Smooth muscle cell (in vitro differentiated cells): ENCODE results near the gene NDUFA7. TPM values are rescaled to one million over a fixed set of nuclear protein-coding genes. Genes with fewer than 3 reads are reported as not detected.

Experiments used
- DNase-seq: peaks from one replicate; lab custom pipeline; 2025; ENCODE audit not compliant: unreplicated experiment; lab: John Stamatoyannopoulos, UW
- H2AFZ ChIP-seq: fragments of 200-600 bp; sonication (generic); 2 replicates; pipeline ENCODE4 v1.6.0; 2016; ENCODE audit warnings: antibody characterized with exemption, low read depth, mild to moderate bottlenecking
- H3F3A ChIP-seq: fragments of 200-600 bp; sonication (generic); 2 replicates; pipeline ENCODE4 v1.6.0; 2017; ENCODE audit warnings: antibody characterized with exemption, low read depth
- H3K27ac ChIP-seq: fragments of 200-600 bp; sonication (generic); 2 replicates; pipeline ENCODE4 v1.5.1; 2016; ENCODE audit warnings: low read depth, mild to moderate bottlenecking
- H3K27me3 ChIP-seq: fragments of 200-600 bp; sonication (generic); 2 replicates; pipeline ENCODE4 v1.6.1; 2016; ENCODE audit warnings: low read depth, mild to moderate bottlenecking
- H3K36me3 ChIP-seq: fragments of 200-600 bp; sonication (generic); 2 replicates; pipeline ENCODE4 v1.5.1; 2016; ENCODE audit warnings: low read depth
- H3K4me1 ChIP-seq: fragments of 200-600 bp; sonication (generic); 2 replicates; pipeline ENCODE4 v1.5.1; 2016; ENCODE audit warnings: low read depth
- H3K4me2 ChIP-seq: fragments of 200-600 bp; sonication (generic); 2 replicates; pipeline ENCODE4 v1.6.0; 2016; ENCODE audit warnings: mild to moderate bottlenecking
- H3K4me3 ChIP-seq: fragments of 200-600 bp; sonication (generic); 2 replicates; pipeline ENCODE4 v1.5.1; 2016; ENCODE audit warnings: mild to moderate bottlenecking
- H3K79me2 ChIP-seq: fragments of 200-600 bp; sonication (generic); 2 replicates; pipeline ENCODE4 v1.6.0; 2016; ENCODE audit warnings: low read depth, mild to moderate bottlenecking
- H3K9ac ChIP-seq: fragments of 200-600 bp; sonication (generic); 2 replicates; pipeline ENCODE4 v1.6.0; 2016; ENCODE audit warnings: low read depth
- H3K9me3 ChIP-seq: fragments of 200-600 bp; sonication (generic); replicated peaks from 2 replicates; pipeline ENCODE4 v1.5.1; 2016; ENCODE audit warnings: low read depth
- H4K20me1 ChIP-seq: fragments of 200-600 bp; sonication (generic); 2 replicates; pipeline ENCODE4 v1.6.0; 2016; ENCODE audit warnings: low read depth
- CTCF ChIP-seq: fragments of 200-600 bp; sonication (generic); IDR thresholded peaks from 2 replicates; pipeline ENCODE4 v1.5.1; 2017; ENCODE audit warnings: borderline replicate concordance, mild to moderate bottlenecking, antibody characterized with exemption; ENCODE audit not compliant: insufficient read depth, poor library complexity, severe bottlenecking
- WGBS: methylation state at CpG from one replicate; pipeline ENCODE4 v1.1.7; 2016; ENCODE audit warnings: low lambda C conversion rate; 5-methylcytosine and 5-hydroxymethylcytosine counted together
- polyA plus RNA-seq: library from polyadenylated mRNA; unstranded; fragments of >200 nt; fragmentation: Nextera tagmentation; extraction: Ambion mirVana; gene quantifications from 2 replicates; pipeline ENCODE4 v1.2.1, GENCODE V29; 2016
- total RNA-seq: library from RNA; depleted of rRNA; stranded (reverse); fragments of >200 nt; gene quantifications from 2 replicates; pipeline ENCODE4 v1.2.3, GENCODE V29; 2014

Gene NDUFA7
- total RNA-seq (17.3 and 19.4 TPM in 2 replicates), polyA plus RNA-seq (80.4 and 103 TPM in 2 replicates)

DNA sequence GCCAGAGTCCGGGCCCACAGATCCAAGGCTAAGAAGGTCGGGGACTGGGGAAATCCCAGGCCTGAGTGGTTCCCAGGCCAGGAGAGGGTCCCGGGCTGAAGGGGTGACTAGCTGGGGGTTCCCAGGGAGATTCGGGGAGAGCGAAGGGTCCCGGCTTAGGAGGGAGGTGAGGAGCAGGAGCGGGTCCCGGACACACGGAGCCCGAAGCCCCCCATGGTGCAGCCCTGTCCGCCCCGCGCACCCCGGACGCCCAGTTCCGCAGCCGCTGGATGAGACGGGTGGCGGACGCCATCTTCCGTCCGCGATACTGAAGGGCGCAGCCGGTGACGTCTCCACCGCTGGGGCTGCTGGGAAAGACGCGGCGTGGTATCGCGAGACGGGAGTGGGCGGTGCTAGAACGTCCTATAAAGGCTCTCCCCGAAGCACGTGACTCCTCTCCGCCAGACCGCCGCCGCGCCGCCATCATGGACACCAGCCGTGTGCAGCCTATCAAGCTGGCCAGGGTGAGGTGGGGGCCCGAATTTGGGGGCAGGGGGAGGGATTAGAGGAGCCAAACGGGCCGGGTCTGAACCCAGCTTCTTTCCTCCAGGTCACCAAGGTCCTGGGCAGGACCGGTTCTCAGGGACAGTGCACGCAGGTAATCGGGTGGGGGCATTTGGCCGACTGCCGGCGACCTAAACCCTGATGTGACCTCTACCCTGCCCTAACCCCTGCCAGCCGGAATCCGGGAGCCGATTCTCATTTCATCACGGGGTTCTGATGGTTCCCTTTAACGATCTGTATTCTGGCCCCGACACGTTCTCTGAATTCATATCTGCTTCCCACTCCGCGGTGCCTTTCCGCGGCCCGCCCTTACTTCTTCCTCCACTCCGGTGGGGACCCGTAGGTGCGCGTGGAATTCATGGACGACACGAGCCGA, at the start of gene NDUFA7, which contains the start of gene RPS28:
NDUFA7 (minus strand) TSS at position 309 of the 919 bp plus-strand sequence; CDS start at position 292, 17 bp downstream.
RPS28 (plus strand) TSS at position 430 of the 919 bp plus-strand sequence; CDS start at position 465, 35 bp downstream.
- H3K27ac ChIP-seq: peak within 1 kb of the TSS; percentile 92
- H2AFZ ChIP-seq: peak within 1 kb of the TSS; percentile 53
- under 1% methylated on average over 63 of the region's 72 CpGs for WGBS
- H3K9me3 ChIP-seq: no peaks in the 10 kb centered on the region
- DNase-seq: peak; percentile 86
- H3K9ac ChIP-seq: peak within 1 kb of the TSS; percentile 99
- peak within 1 kb of the TSS; percentile 97 for H3K4me2 ChIP-seq
- peaks cover 42% of the 10 kb centered on the region for H3K79me2 ChIP-seq
- no peaks in the 10 kb centered on the region for H3K27me3 ChIP-seq
- no peaks in the 10 kb centered on the region for H3K36me3 ChIP-seq
- peak within 1 kb of the TSS; percentile 93 for H3K4me3 ChIP-seq
- peaks cover 20% of the 10 kb centered on the region for H3K4me1 ChIP-seq
- peak; percentile 13 for TF ChIP-seq CTCF
- peaks cover 24% of the 10 kb centered on the region for H4K20me1 ChIP-seq
- no peaks in the 10 kb centered on the region for H3F3A ChIP-seq

GRCh38 chr19:8370176-8371010, 49.2 kb upstream of the NDUFA7 start:
- H3K9ac ChIP-seq: no peak overlapping the region
- no peaks in the 10 kb centered on the region for H3K79me2 ChIP-seq
- no peak for TF ChIP-seq CTCF
- H3K4me1 ChIP-seq: no peaks in the 10 kb centered on the region
- no peaks in the 10 kb centered on the region for H3K36me3 ChIP-seq
- H3F3A ChIP-seq: peaks cover 8% of the 10 kb centered on the region
- H2AFZ ChIP-seq: no peak overlapping the region
- no peaks in the 10 kb centered on the region for H3K9me3 ChIP-seq
- no peak overlapping the region for H3K4me3 ChIP-seq
- DNase-seq: no peak
- no peak overlapping the region for H3K27ac ChIP-seq
- no peak overlapping the region for H3K4me2 ChIP-seq
- WGBS: 77% methylated on average over 19 of the region's 19 CpGs
- no peaks in the 10 kb centered on the region for H3K27me3 ChIP-seq
- H4K20me1 ChIP-seq: peaks cover 9% of the 10 kb centered on the region

DNA sequence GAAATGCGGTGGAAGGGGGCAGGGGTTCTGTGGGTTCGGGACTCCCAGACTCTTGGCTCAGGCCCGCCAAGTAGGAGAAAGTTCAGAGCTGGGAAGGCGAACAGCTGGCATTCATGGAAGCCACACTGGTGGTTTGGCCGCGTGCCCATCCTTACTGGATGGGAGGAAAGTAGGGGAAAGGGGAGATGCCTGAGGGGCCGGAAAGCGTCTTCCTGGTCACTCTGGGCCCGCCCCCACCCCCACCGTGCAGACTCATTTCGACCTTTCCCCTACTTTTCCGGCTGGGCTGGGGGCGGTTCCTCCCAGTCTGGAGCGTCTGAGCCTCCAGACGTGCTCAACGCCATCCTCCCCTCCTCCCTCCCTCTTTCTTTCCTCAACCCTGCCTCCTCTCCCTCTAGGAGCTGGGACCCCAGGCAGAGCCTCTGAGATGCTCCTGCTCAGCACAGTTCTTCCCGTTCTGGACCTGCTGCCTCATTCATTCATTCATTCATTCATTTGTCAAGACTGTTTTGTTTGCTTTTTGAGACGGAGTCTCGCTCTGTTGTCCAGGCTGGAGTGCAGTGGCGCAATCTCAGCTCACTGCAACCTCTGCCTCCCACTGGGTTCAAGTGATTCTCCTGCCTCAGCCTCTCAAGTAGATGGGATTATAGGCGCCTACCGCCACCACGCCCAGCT, 46.3 kb upstream of the NDUFA7 start:
- Histone ChIP-seq H3K9ac (peak overlapping the region; percentile 50), H3K27me3 (no peaks in the 10 kb centered on the region), H3K4me3 (peak overlapping the region; percentile 23), H3K36me3 (no peaks in the 10 kb centered on the region), H3K4me2 (peak overlapping the region; percentile 80), H3F3A (peaks cover 17% of the 10 kb centered on the region), H4K20me1 (peaks cover 9% of the 10 kb centered on the region), H3K9me3 (no peaks in the 10 kb centered on the region), H2AFZ (no peak overlapping the region), H3K79me2 (no peaks in the 10 kb centered on the region), H3K4me1 (peaks cover 7% of the 10 kb centered on the region), H3K27ac (peak overlapping the region; percentile 77)
- peak; percentile 88 for DNase-seq
- TF ChIP-seq CTCF: no peak
- WGBS: 22% methylated on average over 21 of the region's 23 CpGs
